Choroid plexus epithelial cell (primary cell): ENCODE data around the gene FOXB1.
A peak's percentile ranks its signal among the peaks of the same experiment; 100 is the strongest.

Experiments
- DNase-seq: peaks from one replicate; pipeline ENCODE4 v3.0.0-alpha.2; 2010; ENCODE audit warnings: low read depth
- H3K4me3 ChIP-seq: 2 replicates; pipeline ENCODE4 v1.5.1; 2011; ENCODE audit warnings: low read depth, mild to moderate bottlenecking, control low read depth, low read length, moderate library complexity
- TF ChIP-seq, protein P1 (sequence below): conservative IDR thresholded peaks from 2 replicates; pipeline ENCODE4 v1.5.1; 2011; ENCODE audit warnings: low read depth, mild to moderate bottlenecking, control low read depth, inconsistent platforms, low read length, moderate library complexity

FOXB1 gene

DNA sequence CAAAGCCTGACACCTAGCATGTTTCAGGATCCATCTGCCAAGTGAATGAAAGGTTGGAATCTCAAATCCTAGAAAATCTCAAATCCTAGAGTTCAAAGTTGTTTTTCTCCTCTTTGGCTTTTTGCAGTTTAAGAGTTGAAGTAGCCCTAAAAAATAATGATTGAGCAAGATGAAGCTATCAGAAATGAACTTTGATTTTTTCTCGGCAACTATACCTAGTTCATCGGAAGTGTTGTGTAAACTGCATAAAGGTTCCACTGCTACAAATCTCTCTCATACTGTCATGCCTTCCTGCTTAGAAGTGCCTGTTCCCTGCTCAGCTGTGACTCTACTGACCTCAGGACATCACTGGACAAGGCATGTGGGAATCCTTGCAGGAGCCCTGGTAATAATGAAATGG, 35.8 kb upstream of the FOXB1 start:
- DNase-seq, result no peak
- TF ChIP-seq, protein P1, sequence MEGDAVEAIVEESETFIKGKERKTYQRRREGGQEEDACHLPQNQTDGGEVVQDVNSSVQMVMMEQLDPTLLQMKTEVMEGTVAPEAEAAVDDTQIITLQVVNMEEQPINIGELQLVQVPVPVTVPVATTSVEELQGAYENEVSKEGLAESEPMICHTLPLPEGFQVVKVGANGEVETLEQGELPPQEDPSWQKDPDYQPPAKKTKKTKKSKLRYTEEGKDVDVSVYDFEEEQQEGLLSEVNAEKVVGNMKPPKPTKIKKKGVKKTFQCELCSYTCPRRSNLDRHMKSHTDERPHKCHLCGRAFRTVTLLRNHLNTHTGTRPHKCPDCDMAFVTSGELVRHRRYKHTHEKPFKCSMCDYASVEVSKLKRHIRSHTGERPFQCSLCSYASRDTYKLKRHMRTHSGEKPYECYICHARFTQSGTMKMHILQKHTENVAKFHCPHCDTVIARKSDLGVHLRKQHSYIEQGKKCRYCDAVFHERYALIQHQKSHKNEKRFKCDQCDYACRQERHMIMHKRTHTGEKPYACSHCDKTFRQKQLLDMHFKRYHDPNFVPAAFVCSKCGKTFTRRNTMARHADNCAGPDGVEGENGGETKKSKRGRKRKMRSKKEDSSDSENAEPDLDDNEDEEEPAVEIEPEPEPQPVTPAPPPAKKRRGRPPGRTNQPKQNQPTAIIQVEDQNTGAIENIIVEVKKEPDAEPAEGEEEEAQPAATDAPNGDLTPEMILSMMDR, result no peak
- H3K4me3 ChIP-seq, result no peak overlapping the region

GRCh38 chr15:59972241-59972640, 31.9 kb upstream of the FOXB1 start:
- TF ChIP-seq, protein P1, result no peak
- no peak for DNase-seq
- no peak overlapping the region for H3K4me3 ChIP-seq

DNA sequence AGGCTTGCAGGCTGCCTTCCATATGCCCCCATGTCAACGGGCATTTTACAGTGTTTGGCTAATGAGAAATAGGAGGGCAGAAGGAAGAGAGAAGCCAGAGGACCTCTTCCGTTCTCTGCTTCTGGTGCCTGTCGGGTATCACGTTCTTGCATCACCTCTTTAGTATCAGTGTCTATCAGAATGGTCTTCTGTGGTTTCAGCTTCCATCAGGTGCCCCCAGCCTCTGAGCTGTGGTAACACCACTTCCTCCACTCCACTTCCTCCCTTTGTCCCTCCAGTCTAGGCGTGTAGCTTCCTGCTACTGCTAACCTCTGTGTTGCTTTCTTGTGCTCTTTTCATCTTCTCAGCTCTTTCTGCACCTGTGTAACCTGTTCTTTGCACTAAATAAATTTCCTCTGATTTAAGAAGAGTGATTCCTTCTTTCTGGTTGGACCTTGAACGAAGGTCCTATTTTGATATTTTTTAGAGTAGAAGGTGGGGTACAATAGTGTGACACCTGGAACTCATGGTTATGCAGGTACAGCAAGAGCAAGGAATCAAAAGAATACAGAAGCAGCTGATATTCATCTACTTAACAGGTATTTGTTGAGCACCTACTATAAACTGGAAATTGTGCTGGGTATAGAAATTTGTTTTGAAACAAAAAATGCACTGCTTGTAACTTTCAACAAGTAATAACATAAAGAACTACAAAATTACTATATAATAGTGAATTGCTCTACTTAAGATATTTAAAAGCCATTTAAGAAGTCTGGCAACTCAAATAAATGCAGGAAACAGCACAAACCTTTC, 27.4 kb upstream of the FOXB1 start:
- no peak overlapping the region for H3K4me3 ChIP-seq
- TF ChIP-seq, protein P1, result no peak
- DNase-seq, result no peak

DNA sequence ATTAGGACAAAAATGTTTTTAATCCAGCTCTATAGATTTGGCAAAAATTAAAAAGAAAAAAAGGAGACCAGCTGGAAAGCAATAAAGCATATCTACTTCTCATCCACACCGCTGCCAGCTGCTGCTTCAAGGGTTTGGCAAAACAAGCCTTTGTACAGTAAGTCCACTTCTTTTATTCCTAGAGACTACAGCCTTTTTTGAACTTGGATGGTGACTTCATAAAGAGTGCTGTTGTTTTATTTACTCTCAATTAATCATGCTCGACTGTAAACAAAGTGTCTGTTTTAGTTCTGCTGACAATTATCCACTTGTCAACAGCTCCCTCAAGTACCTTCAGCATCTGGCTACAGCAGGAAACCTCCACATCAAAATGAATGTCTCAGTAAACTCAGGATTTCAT, 12.3 kb upstream of the FOXB1 start:
- H3K4me3 ChIP-seq, result no peak overlapping the region
- no peak for DNase-seq
- TF ChIP-seq, protein P1, result no peak

GRCh38 chr15:59993041-59993750, 10.9 kb upstream of the FOXB1 start:
- no peak overlapping the region for H3K4me3 ChIP-seq
- TF ChIP-seq, protein P1, result no peak
- no peak for DNase-seq

- DNase-seq, result no peak
- TF ChIP-seq, protein P1, result peak; percentile 8
- H3K4me3 ChIP-seq, result no peak overlapping the region
Observed at GRCh38 chr15:59993950-59994401, 10.1 kb upstream of the FOXB1 start.
